ENCODE results near the gene STX8.

The STX8 gene

DNA sequence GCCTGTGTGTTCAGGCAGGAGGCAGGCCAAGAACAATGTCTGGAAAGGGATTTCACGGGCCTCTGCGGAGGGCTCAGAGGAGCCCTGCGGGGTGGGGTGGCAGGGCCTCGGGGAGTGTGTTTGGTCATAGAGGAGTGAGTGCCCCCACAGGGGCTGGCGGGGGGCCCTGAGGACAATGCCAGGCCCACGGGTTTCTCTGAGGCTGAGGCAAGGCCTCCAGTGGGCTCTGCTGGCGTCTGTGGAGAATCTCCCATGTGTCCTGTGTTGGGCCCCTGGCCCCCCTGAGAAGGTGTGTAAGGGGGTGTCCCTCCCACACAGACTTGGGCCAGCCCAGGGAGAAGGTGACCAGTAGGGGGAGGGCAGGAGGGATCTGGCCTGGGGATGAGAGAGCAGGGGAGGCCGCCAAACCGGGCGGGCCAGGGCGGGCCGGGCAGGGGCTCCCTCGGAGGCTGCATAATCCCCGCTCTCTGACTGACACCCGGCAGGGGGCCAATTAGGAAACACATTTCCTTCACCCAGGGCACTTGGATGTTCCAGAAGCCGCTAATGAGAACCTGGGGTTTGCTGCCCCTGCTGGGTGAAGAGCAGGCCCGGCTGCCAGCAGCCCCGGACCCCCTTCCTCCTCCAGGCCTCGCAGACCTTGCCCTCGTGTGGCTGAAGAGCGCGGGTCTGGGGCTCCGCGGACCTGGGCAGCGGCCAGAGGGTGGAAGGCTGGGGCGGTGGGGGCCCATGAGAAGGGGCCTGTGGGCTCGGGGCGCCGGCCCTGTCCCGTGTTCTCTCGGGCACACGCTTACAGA, 350.1 kb downstream of the STX8 start:
- Histone ChIP-seq H4K91ac (ENCODE audit: low read depth, low read length, poor library complexity) (no peak overlapping the region), H2BK120ac (ENCODE audit: low read depth, low read length) (peak overlapping the region; percentile 13), H3K4me1 (ENCODE audit: control insufficient read depth in 2 of 2, insufficient read depth in 1 of 2, low read depth in 1 of 2, low read length in 2 of 2) (peaks cover 16 to 35% of the 10 kb centered on the region in 2 donors), H3K18ac (ENCODE audit: low read length) (peak overlapping the region; percentile 88), H3K9me3 (replicated peaks in 1 of 2; ENCODE audit: control insufficient read depth in 2 of 2, insufficient read depth in 1 of 2, low read depth in 1 of 2, low read length in 2 of 2) (peaks cover 0 to 9% of the 10 kb centered on the region in 2 donors), H4K8ac (ENCODE audit: low read depth, low read length) (no peak overlapping the region), H3K4ac (ENCODE audit: low read length) (no peak overlapping the region), H3K36me3 (replicated peaks in 1 of 2; ENCODE audit: control insufficient read depth in 2 of 2, insufficient read depth in 2 of 2, low read length in 2 of 2) (peaks cover 0 to 2% of the 10 kb centered on the region in 2 donors), H3K79me1 (ENCODE audit: low read depth, low read length) (peaks cover 3% of the 10 kb centered on the region), H3K4me3 (ENCODE audit: low read length in 2 of 2) (no peak overlapping the region), H3K14ac (ENCODE audit: low read length) (peak overlapping the region; percentile 78), H3K23ac (ENCODE audit: low read depth, low read length, poor library complexity) (peak overlapping the region; percentile 17), H2BK12ac (ENCODE audit: low read length) (no peak overlapping the region), H2AK5ac (ENCODE audit: low read depth, low read length) (peak overlapping the region; percentile 66), H3K27ac (replicated peaks; ENCODE audit: low read length) (no peak overlapping the region), H3K4me2 (ENCODE audit: insufficient read depth, low read length, poor library complexity, severe bottlenecking) (peak overlapping the region; percentile 13), H2AFZ (ENCODE audit: low read length) (no peak overlapping the region), H2BK5ac (ENCODE audit: low read length) (no peak overlapping the region), H2BK15ac (ENCODE audit: low read length) (peak overlapping the region; percentile 37), H3K9ac (ENCODE audit: low read depth, low read length, poor library complexity) (no peak overlapping the region), H3K27me3 (ENCODE audit: control insufficient read depth in 3 of 3, insufficient read depth in 3 of 3, low read depth in 1 of 3, low read length in 3 of 3) (peaks cover 0 to 21% (median 15%) of the 10 kb centered on the region in 3 experiments)
- WGBS, 2 donors (ENCODE audit: extremely low coverage in 2 of 2, insufficient read length in 2 of 2, insufficient replicate concordance in 1 of 2), result no CpG with 5 or more reads among the region's 32 CpGs
- peak; percentile 89 for DNase-seq (ENCODE audit: low spot score)

DNA sequence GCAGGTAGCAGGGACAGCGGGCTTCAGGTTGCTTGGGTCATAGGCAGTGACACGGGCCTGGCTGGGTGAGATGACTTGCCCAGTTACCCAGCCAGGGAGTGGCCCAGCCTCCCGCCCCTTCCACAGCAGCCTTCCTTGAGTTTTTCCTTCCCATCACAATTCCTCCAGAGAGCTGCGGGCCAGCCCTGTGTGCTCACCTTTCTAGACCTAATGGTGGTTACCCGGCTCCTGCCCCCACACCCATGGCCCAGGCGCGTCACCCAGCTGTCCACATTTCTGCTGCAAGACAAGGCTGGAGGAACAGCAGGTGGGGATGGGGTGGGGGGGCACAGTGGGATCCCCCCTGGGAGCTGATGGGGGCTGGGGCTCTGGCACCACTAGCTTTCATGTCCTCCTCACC, 351.1 kb downstream of the STX8 start:
- DNase-seq (ENCODE audit: low spot score), result no peak
- Histone ChIP-seq H3K23ac (ENCODE audit: low read depth, low read length, poor library complexity) (no peak overlapping the region), H3K4me3 (ENCODE audit: low read length in 2 of 2) (no peak overlapping the region), H2AFZ (ENCODE audit: low read length) (no peak overlapping the region), H3K27me3 (ENCODE audit: control insufficient read depth in 3 of 3, insufficient read depth in 3 of 3, low read depth in 1 of 3, low read length in 3 of 3) (peaks cover 0 to 25% (median 22%) of the 10 kb centered on the region in 3 experiments), H3K27ac (replicated peaks; ENCODE audit: low read length) (no peak overlapping the region), H3K9me3 (replicated peaks in 1 of 2; ENCODE audit: control insufficient read depth in 2 of 2, insufficient read depth in 1 of 2, low read depth in 1 of 2, low read length in 2 of 2) (peaks cover 0 to 9% of the 10 kb centered on the region in 2 donors), H4K91ac (ENCODE audit: low read depth, low read length, poor library complexity) (no peak overlapping the region), H2BK5ac (ENCODE audit: low read length) (no peak overlapping the region), H3K14ac (ENCODE audit: low read length) (no peak overlapping the region), H2BK15ac (ENCODE audit: low read length) (peak overlapping the region; percentile 79), H3K4ac (ENCODE audit: low read length) (no peak overlapping the region), H4K8ac (ENCODE audit: low read depth, low read length) (no peak overlapping the region), H3K36me3 (replicated peaks in 1 of 2; ENCODE audit: control insufficient read depth in 2 of 2, insufficient read depth in 2 of 2, low read length in 2 of 2) (peaks cover 0 to 2% of the 10 kb centered on the region in 2 donors), H3K4me1 (ENCODE audit: control insufficient read depth in 2 of 2, insufficient read depth in 1 of 2, low read depth in 1 of 2, low read length in 2 of 2) (peaks cover 21 to 45% of the 10 kb centered on the region in 2 donors), H2BK12ac (ENCODE audit: low read length) (peak overlapping the region; percentile 7), H3K79me1 (ENCODE audit: low read depth, low read length) (peaks cover 3% of the 10 kb centered on the region), H3K4me2 (ENCODE audit: insufficient read depth, low read length, poor library complexity, severe bottlenecking) (no peak overlapping the region), H3K18ac (ENCODE audit: low read length) (peak overlapping the region; percentile 8), H2AK5ac (ENCODE audit: low read depth, low read length) (peak overlapping the region; percentile 73), H3K9ac (ENCODE audit: low read depth, low read length, poor library complexity) (no peak overlapping the region), H2BK120ac (ENCODE audit: low read depth, low read length) (no peak overlapping the region)
- WGBS, 2 donors (ENCODE audit: extremely low coverage in 2 of 2, insufficient read length in 2 of 2, insufficient replicate concordance in 1 of 2), result no CpG with 5 or more reads among the region's 7 CpGs

- Histone ChIP-seq H3K4ac (ENCODE audit: low read length) (no peak overlapping the region), H3K4me2 (ENCODE audit: insufficient read depth, low read length, poor library complexity, severe bottlenecking) (no peak overlapping the region), H2BK12ac (ENCODE audit: low read length) (no peak overlapping the region), H2AK5ac (ENCODE audit: low read depth, low read length) (peak overlapping the region; percentile 17), H3K4me3 (ENCODE audit: low read length in 2 of 2) (no peak overlapping the region), H2BK120ac (ENCODE audit: low read depth, low read length) (no peak overlapping the region), H3K14ac (ENCODE audit: low read length) (peak overlapping the region; percentile 72), H3K9ac (ENCODE audit: low read depth, low read length, poor library complexity) (no peak overlapping the region), H2AFZ (ENCODE audit: low read length) (no peak overlapping the region), H3K36me3 (replicated peaks in 1 of 2; ENCODE audit: control insufficient read depth in 2 of 2, insufficient read depth in 2 of 2, low read length in 2 of 2) (peaks cover 0 to 2% of the 10 kb centered on the region in 2 donors), H2BK5ac (ENCODE audit: low read length) (no peak overlapping the region), H3K18ac (ENCODE audit: low read length) (peak overlapping the region; percentile 86), H3K4me1 (ENCODE audit: control insufficient read depth in 2 of 2, insufficient read depth in 1 of 2, low read depth in 1 of 2, low read length in 2 of 2) (peaks cover 21 to 47% of the 10 kb centered on the region in 2 donors), H3K79me1 (ENCODE audit: low read depth, low read length) (peaks cover 3% of the 10 kb centered on the region), H3K27ac (replicated peaks; ENCODE audit: low read length) (no peak overlapping the region), H4K8ac (ENCODE audit: low read depth, low read length) (no peak overlapping the region), H2BK15ac (ENCODE audit: low read length) (no peak overlapping the region), H3K9me3 (replicated peaks in 1 of 2; ENCODE audit: control insufficient read depth in 2 of 2, insufficient read depth in 1 of 2, low read depth in 1 of 2, low read length in 2 of 2) (peaks cover 0 to 7% of the 10 kb centered on the region in 2 donors), H4K91ac (ENCODE audit: low read depth, low read length, poor library complexity) (no peak overlapping the region), H3K23ac (ENCODE audit: low read depth, low read length, poor library complexity) (peak overlapping the region; percentile 13), H3K27me3 (ENCODE audit: control insufficient read depth in 3 of 3, insufficient read depth in 3 of 3, low read depth in 1 of 3, low read length in 3 of 3) (peaks cover 0 to 32% (median 28%) of the 10 kb centered on the region in 3 experiments)
- no peak for DNase-seq (ENCODE audit: low spot score)
- no CpG with 5 or more reads among the region's 8 CpGs for WGBS, 2 donors (ENCODE audit: extremely low coverage in 2 of 2, insufficient read length in 2 of 2, insufficient replicate concordance in 1 of 2)
Measured at GRCh38 chr17:9223531-9223930, 352.1 kb downstream of the STX8 start.

DNA sequence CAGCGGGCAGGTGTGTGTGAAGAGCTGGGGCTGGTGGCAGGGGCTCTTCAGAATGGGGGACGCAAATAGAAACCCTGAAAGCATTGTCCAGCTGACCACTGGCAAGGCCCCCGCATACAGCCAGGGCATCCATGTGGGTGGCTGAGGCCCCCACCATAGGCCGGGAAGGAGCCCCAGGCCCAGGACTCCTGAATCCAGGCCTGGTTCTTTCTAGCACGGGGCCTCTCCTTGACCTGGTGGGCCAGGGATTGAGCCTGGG, 353.8 kb downstream of the STX8 start:
- Histone ChIP-seq H2AFZ (ENCODE audit: low read length) (no peak overlapping the region), H2AK5ac (ENCODE audit: low read depth, low read length) (peak overlapping the region; percentile 84), H3K4ac (ENCODE audit: low read length) (no peak overlapping the region), H3K4me3 (ENCODE audit: low read length in 2 of 2) (no peak overlapping the region), H4K91ac (ENCODE audit: low read depth, low read length, poor library complexity) (no peak overlapping the region), H4K8ac (ENCODE audit: low read depth, low read length) (no peak overlapping the region), H3K9me3 (replicated peaks in 1 of 2; ENCODE audit: control insufficient read depth in 2 of 2, insufficient read depth in 1 of 2, low read depth in 1 of 2, low read length in 2 of 2) (no peaks in the 10 kb centered on the region), H3K36me3 (replicated peaks in 1 of 2; ENCODE audit: control insufficient read depth in 2 of 2, insufficient read depth in 2 of 2, low read length in 2 of 2) (no peaks in the 10 kb centered on the region), H3K9ac (ENCODE audit: low read depth, low read length, poor library complexity) (no peak overlapping the region), H2BK12ac (ENCODE audit: low read length) (no peak overlapping the region), H3K18ac (ENCODE audit: low read length) (peak overlapping the region; percentile 89), H2BK120ac (ENCODE audit: low read depth, low read length) (no peak overlapping the region), H3K27ac (replicated peaks; ENCODE audit: low read length) (no peak overlapping the region), H3K4me2 (ENCODE audit: insufficient read depth, low read length, poor library complexity, severe bottlenecking) (peak overlapping the region; percentile 19), H3K23ac (ENCODE audit: low read depth, low read length, poor library complexity) (no peak overlapping the region), H3K79me1 (ENCODE audit: low read depth, low read length) (no peaks in the 10 kb centered on the region), H2BK5ac (ENCODE audit: low read length) (no peak overlapping the region), H3K14ac (ENCODE audit: low read length) (no peak overlapping the region), H3K4me1 (ENCODE audit: control insufficient read depth in 2 of 2, insufficient read depth in 1 of 2, low read depth in 1 of 2, low read length in 2 of 2) (peaks cover 23 to 44% of the 10 kb centered on the region in 2 donors), H3K27me3 (ENCODE audit: control insufficient read depth in 3 of 3, insufficient read depth in 3 of 3, low read depth in 1 of 3, low read length in 3 of 3) (peaks cover 0 to 44% (median 17%) of the 10 kb centered on the region in 3 experiments), H2BK15ac (ENCODE audit: low read length) (peak overlapping the region; percentile 33)
- no peak for DNase-seq (ENCODE audit: low spot score)
- WGBS, 2 donors (ENCODE audit: extremely low coverage in 2 of 2, insufficient read length in 2 of 2, insufficient replicate concordance in 1 of 2), result no CpG with 5 or more reads among the region's 5 CpGs
